H1 (cell line): ENCODE results near the gene TMEM161B.

ENCODE experiments used
- BRCA1 ChIP-seq: IDR thresholded peaks from 2 replicates; pipeline ENCODE4 v1.6.1; 2012; ENCODE audit warnings: low read depth, low read length, improper control_type of control experiment
- CEBPB ChIP-seq: IDR thresholded peaks from 2 replicates; pipeline ENCODE4 v1.6.1; 2012; ENCODE audit warnings: low read depth, low read length
- MAFK ChIP-seq: IDR thresholded peaks from 2 replicates; pipeline ENCODE4 v1.6.1; 2012; ENCODE audit warnings: low read depth, mild to moderate bottlenecking, improper control_type of control experiment, low read length
- POLR2A ChIP-seq, 2 experiments: IDR thresholded peaks; 1 replicate in 1 of 2; 2 replicates in 1 of 2; pipeline ENCODE4 v1.6.1; 2011; ENCODE audit warnings: low read depth in 2 of 2, low read length in 2 of 2, mild to moderate bottlenecking in 2 of 2; ENCODE audit errors: control extremely low read depth in 1 of 2
- SUZ12 ChIP-seq: fragments of 200-600 bp; sonication (generic); IDR thresholded peaks from 2 replicates; pipeline ENCODE4 v1.6.1; 2012; ENCODE audit warnings: mild to moderate bottlenecking, inconsistent platforms, low read length, moderate library complexity, mixed read lengths

- no peak for TF ChIP-seq POLR2A (IDR thresholded peaks at IDR 0.05; ENCODE audit: control extremely low read depth in 1 of 2, low read depth in 2 of 2, low read length in 2 of 2)
- no peak for TF ChIP-seq CEBPB
- TF ChIP-seq SUZ12 = no peak
- no peak for TF ChIP-seq MAFK
- no peak for TF ChIP-seq BRCA1
Observed at GRCh38 chr5:88245241-88245892, 23.3 kb downstream of the TMEM161B start.
